ENCODE results near the gene SLC39A2.

The SLC39A2 gene

DNA sequence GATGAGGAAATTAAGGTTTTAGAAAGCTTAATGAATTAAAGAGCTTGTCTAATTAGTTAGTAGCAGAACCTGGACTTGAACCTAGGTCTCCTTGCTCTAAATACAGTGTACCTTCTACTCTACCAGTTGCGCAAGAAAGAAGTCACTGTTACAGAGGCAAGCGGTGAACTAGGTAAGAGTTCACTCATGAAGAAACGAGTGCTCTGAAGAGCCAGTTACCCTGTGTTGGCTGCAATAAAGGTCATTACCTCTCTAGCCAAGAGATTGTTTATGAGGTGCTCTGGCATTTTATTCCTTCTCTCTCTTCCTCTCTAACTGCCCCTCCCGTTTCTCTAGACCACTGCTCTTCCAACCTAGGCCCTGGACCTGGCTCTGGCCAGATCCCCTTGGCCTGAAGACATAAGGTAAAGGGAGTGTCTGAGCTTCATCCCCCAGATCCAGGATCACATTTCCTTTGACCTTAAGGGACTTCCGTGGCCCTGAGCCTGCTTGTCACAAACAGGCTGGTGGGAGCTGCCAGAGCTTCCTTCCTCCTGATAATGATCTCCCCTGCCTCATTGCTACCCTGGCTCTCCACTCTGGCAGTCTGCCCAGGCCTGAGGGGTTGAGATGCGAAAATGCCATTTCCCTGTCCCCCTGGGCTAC is 45.0 kb downstream of the SLC39A2 start:
- Histone ChIP-seq H3K4me1 (ENCODE audit: control insufficient read depth in 1 of 2, insufficient read depth in 1 of 2, low read depth in 1 of 2, low read length in 1 of 2) (no peaks in the 10 kb centered on the region), H3K27me3 (peaks cover 37% of the 10 kb centered on the region), H3K4me3 (ENCODE audit: low read depth in 1 of 2, low read length in 1 of 2) (no peak overlapping the region), H3K36me3 (no peaks in the 10 kb centered on the region), H3K9me3 (no peaks in the 10 kb centered on the region), H3K27ac (no peak overlapping the region)
- TF ChIP-seq, protein P1, sequence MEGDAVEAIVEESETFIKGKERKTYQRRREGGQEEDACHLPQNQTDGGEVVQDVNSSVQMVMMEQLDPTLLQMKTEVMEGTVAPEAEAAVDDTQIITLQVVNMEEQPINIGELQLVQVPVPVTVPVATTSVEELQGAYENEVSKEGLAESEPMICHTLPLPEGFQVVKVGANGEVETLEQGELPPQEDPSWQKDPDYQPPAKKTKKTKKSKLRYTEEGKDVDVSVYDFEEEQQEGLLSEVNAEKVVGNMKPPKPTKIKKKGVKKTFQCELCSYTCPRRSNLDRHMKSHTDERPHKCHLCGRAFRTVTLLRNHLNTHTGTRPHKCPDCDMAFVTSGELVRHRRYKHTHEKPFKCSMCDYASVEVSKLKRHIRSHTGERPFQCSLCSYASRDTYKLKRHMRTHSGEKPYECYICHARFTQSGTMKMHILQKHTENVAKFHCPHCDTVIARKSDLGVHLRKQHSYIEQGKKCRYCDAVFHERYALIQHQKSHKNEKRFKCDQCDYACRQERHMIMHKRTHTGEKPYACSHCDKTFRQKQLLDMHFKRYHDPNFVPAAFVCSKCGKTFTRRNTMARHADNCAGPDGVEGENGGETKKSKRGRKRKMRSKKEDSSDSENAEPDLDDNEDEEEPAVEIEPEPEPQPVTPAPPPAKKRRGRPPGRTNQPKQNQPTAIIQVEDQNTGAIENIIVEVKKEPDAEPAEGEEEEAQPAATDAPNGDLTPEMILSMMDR (IDR thresholded peaks at IDR 0.05): no peak

DNA sequence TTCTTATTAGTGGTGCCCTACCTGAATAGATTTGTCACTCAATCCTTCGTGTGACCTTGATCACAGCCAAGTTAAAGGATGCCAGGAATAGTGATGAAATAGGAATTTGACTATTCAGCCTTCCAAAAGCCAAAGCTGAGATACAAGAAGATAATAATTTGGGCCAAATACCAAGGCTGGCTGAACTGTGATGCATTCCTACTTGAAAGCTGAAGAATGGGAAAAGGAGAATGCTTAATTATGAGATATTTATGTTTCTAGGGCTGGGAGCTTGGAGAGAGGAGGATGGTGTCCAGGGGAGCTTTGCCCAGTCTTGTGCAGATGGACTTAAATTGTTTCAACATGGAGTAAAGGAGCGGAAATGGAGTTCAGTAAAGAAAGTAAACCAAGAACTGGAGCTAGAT is 48.3 kb downstream of the SLC39A2 start:
- Histone ChIP-seq H3K27ac (no peak overlapping the region), H3K4me3 (ENCODE audit: low read depth in 1 of 2, low read length in 1 of 2) (no peak overlapping the region), H3K9me3 (no peaks in the 10 kb centered on the region), H3K4me1 (ENCODE audit: control insufficient read depth in 1 of 2, insufficient read depth in 1 of 2, low read depth in 1 of 2, low read length in 1 of 2) (no peaks in the 10 kb centered on the region), H3K27me3 (peaks cover 26% of the 10 kb centered on the region), H3K36me3 (no peaks in the 10 kb centered on the region)
- TF ChIP-seq, protein P1 (IDR thresholded peaks at IDR 0.05): no peak

DNA sequence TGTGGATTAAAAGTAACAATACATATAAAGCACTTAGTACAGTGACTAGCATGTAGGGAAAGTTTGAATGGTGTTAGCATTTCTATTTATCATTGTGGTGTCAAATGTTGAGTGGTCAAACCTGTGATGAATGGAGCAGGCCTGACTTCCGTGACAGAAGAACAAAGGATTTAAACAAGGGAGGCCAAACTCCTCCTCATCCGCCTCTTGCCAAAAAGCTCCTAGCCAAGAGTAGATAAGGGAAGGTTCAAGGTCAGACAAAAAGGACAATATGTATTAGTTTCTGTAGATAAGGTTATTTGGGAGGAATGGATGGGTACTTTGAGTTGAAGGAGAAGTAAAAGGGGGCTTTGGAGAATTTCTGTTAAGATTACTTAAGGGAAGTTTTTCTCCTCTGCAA is 49.5 kb downstream of the SLC39A2 start:
- no peaks in the 10 kb centered on the region for H3K36me3 ChIP-seq
- no peak overlapping the region for H3K27ac ChIP-seq
- H3K4me1 ChIP-seq (ENCODE audit: control insufficient read depth in 1 of 2, insufficient read depth in 1 of 2, low read depth in 1 of 2, low read length in 1 of 2): no peaks in the 10 kb centered on the region
- no peaks in the 10 kb centered on the region for H3K9me3 ChIP-seq
- peaks cover 16% of the 10 kb centered on the region for H3K27me3 ChIP-seq
- TF ChIP-seq, protein P1 (IDR thresholded peaks at IDR 0.05): no peak
- H3K4me3 ChIP-seq (ENCODE audit: low read depth in 1 of 2, low read length in 1 of 2): no peak overlapping the region

DNA sequence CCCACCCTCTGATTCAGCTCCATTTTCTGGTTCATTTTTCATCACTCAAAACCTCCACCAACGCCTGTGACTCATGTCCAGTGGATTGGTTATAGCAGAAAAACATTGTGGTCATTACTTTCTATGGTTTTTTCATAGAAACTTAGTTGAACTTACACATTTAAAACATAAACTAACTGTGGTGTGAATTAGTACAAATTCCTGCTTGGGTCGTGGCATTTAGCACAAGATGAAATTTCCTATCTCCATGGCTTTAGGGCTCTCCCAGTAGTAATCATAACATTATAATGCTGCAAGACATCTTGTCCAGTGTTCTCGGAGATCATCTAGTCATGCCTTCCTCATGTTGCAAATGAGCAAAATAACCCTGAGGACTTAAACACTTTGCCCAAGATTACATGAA is 50.2 kb downstream of the SLC39A2 start:
- no peaks in the 10 kb centered on the region for H3K36me3 ChIP-seq
- H3K4me1 ChIP-seq (ENCODE audit: control insufficient read depth in 1 of 2, insufficient read depth in 1 of 2, low read depth in 1 of 2, low read length in 1 of 2): no peaks in the 10 kb centered on the region
- H3K4me3 ChIP-seq (ENCODE audit: low read depth in 1 of 2, low read length in 1 of 2): no peak overlapping the region
- no peaks in the 10 kb centered on the region for H3K9me3 ChIP-seq
- H3K27ac ChIP-seq: no peak overlapping the region
- TF ChIP-seq, protein P1 (IDR thresholded peaks at IDR 0.05): no peak
- peaks cover 10% of the 10 kb centered on the region for H3K27me3 ChIP-seq

GRCh38 chr14:21050597-21050996 is 51.5 kb downstream of the SLC39A2 start:
- no peak overlapping the region for H3K27ac ChIP-seq
- no peak overlapping the region for H3K4me3 ChIP-seq (ENCODE audit: low read depth in 1 of 2, low read length in 1 of 2)
- no peaks in the 10 kb centered on the region for H3K36me3 ChIP-seq
- no peaks in the 10 kb centered on the region for H3K27me3 ChIP-seq
- TF ChIP-seq, protein P1 (IDR thresholded peaks at IDR 0.05): no peak
- H3K4me1 ChIP-seq (ENCODE audit: control insufficient read depth in 1 of 2, insufficient read depth in 1 of 2, low read depth in 1 of 2, low read length in 1 of 2): no peaks in the 10 kb centered on the region
- H3K9me3 ChIP-seq: no peaks in the 10 kb centered on the region

Data from neutrophil (primary cell).